HL-60 (cell line): ENCODE measurements around the gene NOS1.
"Not testable (repeated sequence)": the region's sequence is repeated elsewhere in the genome, so short reads cannot be mapped to it uniquely, and the experiment has no call there.

Source experiments
- GABPA ChIP-seq: IDR thresholded peaks from 2 replicates; pipeline ENCODE4 v1.6.1; 2012; ENCODE audit warnings: low read depth
- POLR2AphosphoS5 ChIP-seq: IDR thresholded peaks from 2 replicates; pipeline ENCODE4 v1.6.1; 2012; ENCODE audit warnings: low read depth
- TF ChIP-seq, protein P1 (sequence below): IDR thresholded peaks from one replicate; pipeline ENCODE4 v1.5.1; 2011; ENCODE audit warnings: low read length, control low read depth, inconsistent platforms; ENCODE audit not compliant: insufficient read depth
- TF ChIP-seq, protein P2 (sequence below): IDR thresholded peaks from 2 replicates; pipeline ENCODE4 v1.6.1; 2012; ENCODE audit warnings: low read depth; ENCODE audit not compliant: insufficient replicate concordance

DNA sequence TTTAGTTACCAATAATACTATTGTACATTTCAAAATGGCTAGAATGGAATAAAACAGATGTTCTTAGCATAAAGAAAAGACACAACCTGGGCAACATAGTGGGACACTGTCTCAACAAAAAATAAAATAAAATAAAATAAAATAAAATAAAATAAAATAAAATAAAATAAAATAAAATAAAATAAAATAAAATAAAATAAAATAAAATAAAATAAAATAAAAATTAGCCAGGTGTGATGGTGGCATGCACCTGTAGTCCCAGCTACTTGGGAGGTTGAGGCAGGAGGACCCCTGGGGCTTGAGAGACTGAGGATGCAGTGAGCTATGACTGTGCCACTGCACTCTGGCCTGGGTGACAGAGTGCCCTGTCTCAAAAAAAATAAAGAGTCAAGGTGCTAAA is 37.1 kb upstream of the NOS1 start:
- TF ChIP-seq, protein P1, sequence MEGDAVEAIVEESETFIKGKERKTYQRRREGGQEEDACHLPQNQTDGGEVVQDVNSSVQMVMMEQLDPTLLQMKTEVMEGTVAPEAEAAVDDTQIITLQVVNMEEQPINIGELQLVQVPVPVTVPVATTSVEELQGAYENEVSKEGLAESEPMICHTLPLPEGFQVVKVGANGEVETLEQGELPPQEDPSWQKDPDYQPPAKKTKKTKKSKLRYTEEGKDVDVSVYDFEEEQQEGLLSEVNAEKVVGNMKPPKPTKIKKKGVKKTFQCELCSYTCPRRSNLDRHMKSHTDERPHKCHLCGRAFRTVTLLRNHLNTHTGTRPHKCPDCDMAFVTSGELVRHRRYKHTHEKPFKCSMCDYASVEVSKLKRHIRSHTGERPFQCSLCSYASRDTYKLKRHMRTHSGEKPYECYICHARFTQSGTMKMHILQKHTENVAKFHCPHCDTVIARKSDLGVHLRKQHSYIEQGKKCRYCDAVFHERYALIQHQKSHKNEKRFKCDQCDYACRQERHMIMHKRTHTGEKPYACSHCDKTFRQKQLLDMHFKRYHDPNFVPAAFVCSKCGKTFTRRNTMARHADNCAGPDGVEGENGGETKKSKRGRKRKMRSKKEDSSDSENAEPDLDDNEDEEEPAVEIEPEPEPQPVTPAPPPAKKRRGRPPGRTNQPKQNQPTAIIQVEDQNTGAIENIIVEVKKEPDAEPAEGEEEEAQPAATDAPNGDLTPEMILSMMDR = not testable (repeated sequence)
- TF ChIP-seq GABPA, POLR2AphosphoS5: not testable (repeated sequence)
- TF ChIP-seq, protein P2, sequence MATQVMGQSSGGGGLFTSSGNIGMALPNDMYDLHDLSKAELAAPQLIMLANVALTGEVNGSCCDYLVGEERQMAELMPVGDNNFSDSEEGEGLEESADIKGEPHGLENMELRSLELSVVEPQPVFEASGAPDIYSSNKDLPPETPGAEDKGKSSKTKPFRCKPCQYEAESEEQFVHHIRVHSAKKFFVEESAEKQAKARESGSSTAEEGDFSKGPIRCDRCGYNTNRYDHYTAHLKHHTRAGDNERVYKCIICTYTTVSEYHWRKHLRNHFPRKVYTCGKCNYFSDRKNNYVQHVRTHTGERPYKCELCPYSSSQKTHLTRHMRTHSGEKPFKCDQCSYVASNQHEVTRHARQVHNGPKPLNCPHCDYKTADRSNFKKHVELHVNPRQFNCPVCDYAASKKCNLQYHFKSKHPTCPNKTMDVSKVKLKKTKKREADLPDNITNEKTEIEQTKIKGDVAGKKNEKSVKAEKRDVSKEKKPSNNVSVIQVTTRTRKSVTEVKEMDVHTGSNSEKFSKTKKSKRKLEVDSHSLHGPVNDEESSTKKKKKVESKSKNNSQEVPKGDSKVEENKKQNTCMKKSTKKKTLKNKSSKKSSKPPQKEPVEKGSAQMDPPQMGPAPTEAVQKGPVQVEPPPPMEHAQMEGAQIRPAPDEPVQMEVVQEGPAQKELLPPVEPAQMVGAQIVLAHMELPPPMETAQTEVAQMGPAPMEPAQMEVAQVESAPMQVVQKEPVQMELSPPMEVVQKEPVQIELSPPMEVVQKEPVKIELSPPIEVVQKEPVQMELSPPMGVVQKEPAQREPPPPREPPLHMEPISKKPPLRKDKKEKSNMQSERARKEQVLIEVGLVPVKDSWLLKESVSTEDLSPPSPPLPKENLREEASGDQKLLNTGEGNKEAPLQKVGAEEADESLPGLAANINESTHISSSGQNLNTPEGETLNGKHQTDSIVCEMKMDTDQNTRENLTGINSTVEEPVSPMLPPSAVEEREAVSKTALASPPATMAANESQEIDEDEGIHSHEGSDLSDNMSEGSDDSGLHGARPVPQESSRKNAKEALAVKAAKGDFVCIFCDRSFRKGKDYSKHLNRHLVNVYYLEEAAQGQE = not testable (repeated sequence)
